GM12878 (cell line): Measurements from ENCODE around the gene FTCDNL1. TPM values are rescaled to one million over a fixed set of nuclear protein-coding genes. Genes with fewer than 3 reads are reported as not detected.
A peak's percentile ranks its signal among the peaks of the same experiment; 100 is the strongest.

Experiments used
- ATAC-seq: fragments of 200-7000 bp; cut with Tn5 transposase; 3 replicates; pipeline ENCODE4 v1.9.1; 2020; ENCODE audit warnings: mild to moderate bottlenecking, moderate library complexity
- Bru-seq: library from RNA; stranded (reverse); fragments of 400-500 nt; gene quantifications from one replicate; lab custom pipeline; 2021; lab: Mats Ljungman, UMichigan
- BruChase-seq, 2 experiments: library from RNA; stranded (reverse); fragments of 400-500 nt; gene quantifications; one replicate each; lab custom pipeline; 2021; lab: Mats Ljungman, UMichigan
- BruUV-seq: library from RNA; stranded (reverse); fragments of 400-500 nt; replicated peaks from 2 replicates; lab custom pipeline; 2021; lab: Mats Ljungman, UMichigan
- CTCF ChIA-PET: fragments of 300-600 bp; sonication (Branson Sonifier 250); formaldehyde crosslinking; extraction: SDS; loops from one replicate; lab custom pipeline; 2021; ENCODE audit warnings: inconsistent platforms; lab: Yijun Ruan, JAX
- POLR2A ChIA-PET: fragments of 350-600 bp; formaldehyde crosslinking; extraction: SDS; loops from one replicate; lab custom pipeline; 2021; ENCODE audit warnings: inconsistent platforms; lab: Charles Lee
- RAD21 ChIA-PET: fragments of 300-600 bp; sonication (Branson Sonifier 250); formaldehyde crosslinking; loops from one replicate; lab custom pipeline; 2023; ENCODE audit warnings: antibody characterized with exemption; ENCODE audit not compliant: unreplicated experiment; lab: Charles Lee
- SMC1A ChIA-PET: fragments of 300-600 bp; sonication (Branson Sonifier 250); formaldehyde crosslinking; loops from one replicate; lab custom pipeline; 2023; ENCODE audit not compliant: unreplicated experiment, uncharacterized antibody; lab: Charles Lee
- DNase-seq: peaks from one replicate; pipeline ENCODE4 v3.0.0-alpha.2; 2011; ENCODE audit warnings: low read depth, low spot score
- FAIRE-seq: peaks from 3 replicates; lab custom pipeline; 2011; peaks lifted over from hg19 to GRCh38; lab: Jason Lieb, UNC
- H2AFZ ChIP-seq: 2 replicates; pipeline ENCODE4 v1.6.0; 2011; ENCODE audit warnings: low read depth, low read length, control low read depth; ENCODE audit not compliant: control insufficient read depth
- H3K27ac ChIP-seq: 2 replicates; pipeline ENCODE4 v1.5.1; 2011; ENCODE audit warnings: control low read depth; ENCODE audit not compliant: control insufficient read depth, insufficient read depth
- H3K27me3 ChIP-seq, 2 experiments: replicated peaks in 1 of 2; 2 replicates each; pipeline versions ENCODE4 v1.6.0 to v1.6.1; 2011; ENCODE audit warnings: low read length in 1 of 2; ENCODE audit not compliant: control insufficient read depth in 2 of 2, insufficient read depth in 2 of 2
- H3K36me3 ChIP-seq, 2 experiments: 2 replicates each; pipeline ENCODE4 v1.5.1; 2011; ENCODE audit warnings: low read length in 1 of 2; ENCODE audit not compliant: control insufficient read depth in 2 of 2, insufficient read depth in 2 of 2
- H3K4me1 ChIP-seq: 2 replicates; pipeline ENCODE4 v1.6.1; 2011; ENCODE audit warnings: mild to moderate bottlenecking, low read length, moderate library complexity, mixed read lengths; ENCODE audit not compliant: control insufficient read depth, insufficient read depth
- H3K4me2 ChIP-seq: 2 replicates; pipeline ENCODE4 v1.6.0; 2011; ENCODE audit warnings: control low read depth; ENCODE audit not compliant: control insufficient read depth, insufficient read depth
- H3K4me3 ChIP-seq: fragments of 200-600 bp; sonication (generic); 2 replicates; pipeline ENCODE4 v1.5.1; 2016
- H3K79me2 ChIP-seq: 2 replicates; pipeline ENCODE4 v1.6.0; 2011; ENCODE audit warnings: low read length; ENCODE audit not compliant: control insufficient read depth, insufficient read depth
- H3K9ac ChIP-seq: 2 replicates; pipeline ENCODE4 v1.8.0; 2011; ENCODE audit warnings: low read length, control low read depth, mixed read lengths; ENCODE audit not compliant: control insufficient read depth, insufficient read depth
- H3K9me3 ChIP-seq: replicated peaks from 3 replicates; pipeline ENCODE4 v1.5.1; 2011; ENCODE audit warnings: mild to moderate bottlenecking, low read length; ENCODE audit not compliant: control insufficient read depth, insufficient read depth
- H4K20me1 ChIP-seq: 2 replicates; pipeline ENCODE4 v1.6.0; 2011; ENCODE audit not compliant: control insufficient read depth, insufficient read depth
- CHD2 ChIP-seq: IDR thresholded peaks from 2 replicates; pipeline ENCODE4 v1.6.1; 2011; ENCODE audit warnings: low read depth, low read length, improper control_type of control experiment, borderline replicate concordance
- HCFC1 ChIP-seq: fragments of 150-350 bp; IDR thresholded peaks from 2 replicates; pipeline ENCODE4 v1.6.1; 2014; ENCODE audit warnings: low read length
- IKZF1 ChIP-seq: fragments of 450-650 bp; conservative IDR thresholded peaks from 2 replicates; pipeline ENCODE4 v1.6.1; 2017; ENCODE audit warnings: antibody characterized with exemption, mild to moderate bottlenecking
- MAX ChIP-seq: IDR thresholded peaks from 2 replicates; pipeline ENCODE4 v1.6.1; 2012; ENCODE audit warnings: low read depth, low read length, improper control_type of control experiment
- NR2C2 ChIP-seq: IDR thresholded peaks from 2 replicates; pipeline ENCODE4 v1.6.1; 2011; ENCODE audit warnings: borderline replicate concordance, low read depth; ENCODE audit not compliant: control insufficient read depth, insufficient read length
- RAD21 ChIP-seq: IDR thresholded peaks from 2 replicates; pipeline ENCODE4 v1.6.1; 2011; ENCODE audit warnings: mild to moderate bottlenecking, low read depth, low read length, moderate library complexity; ENCODE audit not compliant: insufficient read depth
- RAD51 ChIP-seq: fragments of 450-650 bp; IDR thresholded peaks from 2 replicates; pipeline ENCODE4 v1.6.1; 2016; ENCODE audit warnings: moderate library complexity, mild to moderate bottlenecking, inconsistent platforms
- RB1 ChIP-seq: fragments of 450-650 bp; formaldehyde crosslinking; IDR thresholded peaks from 2 replicates; pipeline ENCODE4 v1.6.1; 2017; ENCODE audit warnings: mild to moderate bottlenecking, borderline replicate concordance
- TBL1XR1 ChIP-seq: IDR thresholded peaks from 2 replicates; pipeline ENCODE4 v1.6.1; 2012; ENCODE audit warnings: low read depth, low read length, improper control_type of control experiment
- ZNF592 ChIP-seq: fragments of 450-650 bp; IDR thresholded peaks from 2 replicates; pipeline ENCODE4 v1.6.1; 2017; ENCODE audit warnings: mild to moderate bottlenecking, moderate library complexity
- ZNF622 ChIP-seq: fragments of 450-650 bp; IDR thresholded peaks from 2 replicates; pipeline ENCODE4 v1.6.1; 2017; ENCODE audit warnings: mild to moderate bottlenecking, inconsistent platforms
- WGBS: methylation state at CpG from one replicate; pipeline ENCODE4 v1.1.6; 2016; ENCODE audit warnings: low lambda C conversion rate; ENCODE audit not compliant: insufficient replicate concordance, insufficient coverage; ENCODE audit errors: missing lambda C conversion rate; 5-methylcytosine and 5-hydroxymethylcytosine counted together
- in situ Hi-C: fragments of 300-500 bp; cut with MboI; formaldehyde crosslinking; loops from 9 replicates; pipeline ENCODE4 v1.14.3; 2018; ENCODE audit warnings: mixed read lengths
- intact Hi-C: fragments of 100-400 bp; cut with micrococcal nuclease; formaldehyde crosslinking; loops from one replicate; pipeline ENCODE4 v1.14.2; 2022; ENCODE audit not compliant: unreplicated experiment
- long read RNA-seq, 2 experiments: library from polyadenylated mRNA; unstranded; transcript quantifications; one replicate each; pipeline ENCODE4 v2.0.0, GENCODE V29; 2019 to 2020
- polyA minus RNA-seq, 3 experiments: library from RNA; depleted of rRNA, polyadenylated mRNA; stranded (reverse); fragments of >200 nt; gene quantifications; 2 replicates each; pipeline ENCODE4 v1.2.3, GENCODE V29; 2011
- polyA plus RNA-seq, 11 experiments: library from polyadenylated mRNA; depleted of rRNA in 4 of 11; unstranded in 6 of 11; stranded (reverse) in 5 of 11; fragments of >200 nt; fragmentation: Nextera tagmentation in 4 of 11; fragmentation: Illumina TruSeq in 1 of 11; extraction: Ambion mirVana in 4 of 11; extraction: Trizol in 1 of 11; gene quantifications; 1 replicate in 1 of 11; 2 replicates in 10 of 11; pipeline versions ENCODE4 v1.2.1 to v1.2.3, GENCODE V29; 2011 to 2016; ENCODE audit warnings: inconsistent platforms in 2 of 11, missing spikeins in 2 of 11, low read depth in 1 of 11
- total RNA-seq, 4 experiments: library from RNA; depleted of rRNA in 3 of 4; stranded (reverse); fragments of >200 nt in 3 of 4; fragmentation: Illumina TruSeq in 1 of 4; extraction: Trizol in 1 of 4; gene quantifications; 2 replicates each; pipeline versions ENCODE4 v1.2.1 to v1.2.3, GENCODE V29; 2013 to 2021
- TF ChIP-seq, protein P1 (sequence below): fragments of 450-650 bp; conservative IDR thresholded peaks from 2 replicates; pipeline ENCODE4 v1.6.1; 2017; ENCODE audit warnings: mild to moderate bottlenecking, moderate library complexity

The FTCDNL1 gene
- 0.56 and 0.84 TPM in 2 replicates for total RNA-seq (2013; cell fraction: nucleolus; rRNA removed)
- total RNA-seq (2014; rRNA removed) (2.5 and 2.8 TPM in 2 replicates), total RNA-seq (2014; rRNA removed; fragmentation: Illumina TruSeq; extraction: Trizol) (2.6 and 2.7 TPM in 2 replicates), total RNA-seq (2021) (2.1 and 2.8 TPM in 2 replicates), polyA plus RNA-seq (2011; rRNA removed) (0.15 and 0.16 TPM in 2 replicates), polyA plus RNA-seq (2014; fragmentation: Illumina TruSeq; extraction: Trizol) (1.0 and 1.5 TPM in 2 replicates), polyA plus RNA-seq (2014; fragmentation: Nextera tagmentation; extraction: Ambion mirVana) (1 to 10 TPM; 1.9 to 2.0 TPM), polyA plus RNA-seq (2014; rRNA removed) (1.6 and 1.8 TPM in 2 replicates), polyA plus RNA-seq (2016; fragmentation: Nextera tagmentation; extraction: Ambion mirVana) (1 to 10 TPM; 3.0 to 3.9 TPM), polyA minus RNA-seq (2011; rRNA and poly(A)+ RNA removed) (not detected in 2 replicates), Bru-seq, nascent RNA (percentile 27 among the genes with signal in this experiment), BruChase-seq, experiment 1, labeled RNA remaining after a 6-hour chase (percentile 32 among the genes with signal in this experiment), BruChase-seq, experiment 2, labeled RNA remaining after a 2-hour chase (percentile 33 among the genes with signal in this experiment)
- 0.88 TPM for polyA plus RNA-seq (2011; ENCODE audit: low read depth)
- 0.12 TPM in 2 replicates for polyA plus RNA-seq (2011; cell fraction: cytosol; rRNA removed)
- polyA plus RNA-seq (2011; cell fraction: nucleus; rRNA removed) = 0.09 TPM in 1 of 2 replicates, not detected in the other
- polyA plus RNA-seq (2012) = 0.97 and 1.6 TPM in 2 replicates
- polyA minus RNA-seq (2011; cell fraction: cytosol; rRNA and poly(A)+ RNA removed) = not detected in 2 replicates
- 0.24 TPM in 1 of 2 replicates, not detected in the other for polyA minus RNA-seq (2011; cell fraction: nucleus; rRNA and poly(A)+ RNA removed)
- long read RNA-seq, experiment 1, partial matches to known transcripts = 0 of 1 reads
- long read RNA-seq, experiment 1, other reads (novel, unspliced or antisense) = 0 of 1 reads
- long read RNA-seq, experiment 2, partial matches to known transcripts = 0 of 4 reads
- long read RNA-seq, experiment 2, other reads (novel, unspliced or antisense) = 2 of 4 reads

- CTCF ChIA-PET = interaction anchor here (0.6 to 1.2 kb wide), 2 partner anchors 14 to 64 kb away, joined by 3 read pairs; no protein-coding TSS in a partner anchor
- TF ChIP-seq CHD2 (peak; percentile 78), MAX (peak; percentile 26; the same call in 1 of the 2 replicates), ZNF592 (no peak), RB1 (no peak), NR2C2 (no peak), RAD51 (peak; percentile 41; the same call in 1 of the 2 replicates), IKZF1 (peak; percentile 56; the same call in 1 of the 2 replicates), ZNF622 (no peak), TBL1XR1 (no peak), RAD21 (peak; percentile 15; the same call in 1 of the 2 replicates), HCFC1 (no peak)
- TF ChIP-seq, protein P1, sequence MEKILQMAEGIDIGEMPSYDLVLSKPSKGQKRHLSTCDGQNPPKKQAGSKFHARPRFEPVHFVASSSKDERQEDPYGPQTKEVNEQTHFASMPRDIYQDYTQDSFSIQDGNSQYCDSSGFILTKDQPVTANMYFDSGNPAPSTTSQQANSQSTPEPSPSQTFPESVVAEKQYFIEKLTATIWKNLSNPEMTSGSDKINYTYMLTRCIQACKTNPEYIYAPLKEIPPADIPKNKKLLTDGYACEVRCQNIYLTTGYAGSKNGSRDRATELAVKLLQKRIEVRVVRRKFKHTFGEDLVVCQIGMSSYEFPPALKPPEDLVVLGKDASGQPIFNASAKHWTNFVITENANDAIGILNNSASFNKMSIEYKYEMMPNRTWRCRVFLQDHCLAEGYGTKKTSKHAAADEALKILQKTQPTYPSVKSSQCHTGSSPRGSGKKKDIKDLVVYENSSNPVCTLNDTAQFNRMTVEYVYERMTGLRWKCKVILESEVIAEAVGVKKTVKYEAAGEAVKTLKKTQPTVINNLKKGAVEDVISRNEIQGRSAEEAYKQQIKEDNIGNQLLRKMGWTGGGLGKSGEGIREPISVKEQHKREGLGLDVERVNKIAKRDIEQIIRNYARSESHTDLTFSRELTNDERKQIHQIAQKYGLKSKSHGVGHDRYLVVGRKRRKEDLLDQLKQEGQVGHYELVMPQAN = no peak
Measured at GRCh38 chr2:199850718-199851500, at the start of gene FTCDNL1. Gene FTCDNL1, minus strand, starts transcription at chr2:199851192. Its CDS starts 2,230 bp downstream, at chr2:199848962.

More at GRCh38 chr2:199850718-199851500, at the start of gene FTCDNL1:
- no peaks in the 10 kb centered on the region for H4K20me1 ChIP-seq
- peak; percentile 7 for FAIRE-seq
- peak within 1 kb of the TSS; percentile 94 for H2AFZ ChIP-seq
- ATAC-seq = peak; percentile 96
- peak within 1 kb of the TSS; percentile 95 for H3K4me2 ChIP-seq
- H3K36me3 ChIP-seq = no peaks in the 10 kb centered on the region
- WGBS = under 1% methylated on average over 48 of the region's 80 CpGs
- no peaks in the 10 kb centered on the region for H3K9me3 ChIP-seq
- peak; percentile 16 for DNase-seq
- BruUV-seq = no TSS peak
- ChIA-PET RAD21 (no interaction called here), SMC1A (no interaction called here), POLR2A (no interaction called here)
- in situ Hi-C loops (no loop called here), intact Hi-C loops (loop anchor here (1.0 to 2.0 kb wide), 2 partner anchors 60 to 89 kb away; partner anchors contain the start of gene C2orf69)
- H3K4me1 ChIP-seq = no peaks in the 10 kb centered on the region
- peak within 1 kb of the TSS; percentile 29; the same call in 1 of the 2 replicates for H3K27ac ChIP-seq
- no peaks in the 10 kb centered on the region for H3K27me3 ChIP-seq
- peak within 1 kb of the TSS; percentile 66 for H3K9ac ChIP-seq
- H3K4me3 ChIP-seq = peak within 1 kb of the TSS; percentile 75
- H3K79me2 ChIP-seq = no peaks in the 10 kb centered on the region
